Upper lobe of right lung (tissue), 1 donor: ENCODE data around the gene CAT. TPM values are rescaled to one million over a fixed set of nuclear protein-coding genes. Genes with fewer than 3 reads are reported as not detected.

Experiments
- ATAC-seq: fragments of 200-7000 bp; cut with Tn5 transposase; one replicate; pipeline ENCODE4 v1.9.1; 2020; ENCODE audit warnings: mild to moderate bottlenecking, moderate library complexity
- DNase-seq: peaks from one replicate; pipeline ENCODE4 v3.0.0-alpha.2; 2020
- H3K27ac ChIP-seq: fragments of 200-600 bp; one replicate; pipeline ENCODE4 v1.8.0; 2022
- H3K27me3 ChIP-seq: fragments of 200-600 bp; one replicate; pipeline ENCODE4 v1.8.0; 2022; ENCODE audit warnings: mild to moderate bottlenecking
- H3K36me3 ChIP-seq: fragments of 200-600 bp; one replicate; pipeline ENCODE4 v1.8.0; 2022
- H3K4me1 ChIP-seq: fragments of 200-600 bp; one replicate; pipeline ENCODE4 v1.8.0; 2022
- H3K4me3 ChIP-seq: fragments of 200-600 bp; one replicate; pipeline ENCODE4 v1.8.0; 2022; ENCODE audit warnings: mild to moderate bottlenecking
- H3K9me3 ChIP-seq: fragments of 200-600 bp; one replicate; pipeline ENCODE4 v1.8.0; 2022
- CTCF ChIP-seq: fragments of 200-600 bp; IDR thresholded peaks from one replicate; pipeline ENCODE4 v1.8.0; 2022; ENCODE audit warnings: antibody characterized with exemption
- intact Hi-C: fragments of 100-400 bp; cut with DNase I; formaldehyde crosslinking; loops from one replicate; pipeline ENCODE4 v1.11.0; 2022
- total RNA-seq: library from RNA; stranded (reverse); fragmentation: NEBNext Ultra II Directional; extraction: Animal tissue kit (Norgen Biotek cat#: 25700); gene quantifications from one replicate; pipeline ENCODE4 v1.2.1, GENCODE V29; 2021
- donor health status: DM: no; HTN: yes; CAD: no; lungs with severe emphysema.

Gene CAT
- total RNA-seq, 1 donor from 2014 or later: 213 TPM

GRCh38 chr11:34425867-34426266 is 12.9 kb upstream of the CAT start:
- peak overlapping the region; percentile 45 for H3K27ac ChIP-seq
- intact Hi-C loops: no loop called here

GRCh38 chr11:34426766-34427185 is 12.0 kb upstream of the CAT start:
- Histone ChIP-seq H3K4me1 (peaks cover 31% of the 10 kb centered on the region), H3K4me3 (no peak overlapping the region), H3K36me3 (no peaks in the 10 kb centered on the region), H3K27ac (peak overlapping the region; percentile 45), H3K27me3 (no peaks in the 10 kb centered on the region), H3K9me3 (no peaks in the 10 kb centered on the region)
- intact Hi-C loops: no loop called here
- DNase-seq: no peak
- ATAC-seq: peak; percentile 11
- TF ChIP-seq CTCF: no peak

More at GRCh38 chr11:34425867-34426266, 12.9 kb upstream of the CAT start:
- no peak for ATAC-seq
- no peak for DNase-seq
- no peaks in the 10 kb centered on the region for H3K27me3 ChIP-seq
- no peak overlapping the region for H3K4me3 ChIP-seq
- no peak for TF ChIP-seq CTCF
- H3K9me3 ChIP-seq: no peaks in the 10 kb centered on the region
- H3K36me3 ChIP-seq: no peaks in the 10 kb centered on the region
- H3K4me1 ChIP-seq: peaks cover 32% of the 10 kb centered on the region

GRCh38 chr11:34427186-34427805 is 11.4 kb upstream of the CAT start:
- H3K27ac ChIP-seq: peak overlapping the region; percentile 72
- no peak for TF ChIP-seq CTCF
- intact Hi-C loops: no loop called here

GRCh38 chr11:34431979-34432378 is 6.8 kb upstream of the CAT start:
- ATAC-seq (peak; percentile 57), DNase-seq (no peak)
- Histone ChIP-seq H3K4me3 (no peak overlapping the region), H3K36me3 (no peaks in the 10 kb centered on the region), H3K27me3 (no peaks in the 10 kb centered on the region), H3K27ac (no peak overlapping the region), H3K4me1 (peaks cover 8% of the 10 kb centered on the region), H3K9me3 (no peaks in the 10 kb centered on the region)
- intact Hi-C loops: no loop called here
- no peak for TF ChIP-seq CTCF

More at GRCh38 chr11:34427186-34427805, 11.4 kb upstream of the CAT start:
- Histone ChIP-seq H3K4me3 (no peak overlapping the region), H3K27me3 (no peaks in the 10 kb centered on the region), H3K4me1 (peaks cover 28% of the 10 kb centered on the region), H3K9me3 (no peaks in the 10 kb centered on the region), H3K36me3 (no peaks in the 10 kb centered on the region)
- ATAC-seq: peak; percentile 82
- no peak for DNase-seq

DNA sequence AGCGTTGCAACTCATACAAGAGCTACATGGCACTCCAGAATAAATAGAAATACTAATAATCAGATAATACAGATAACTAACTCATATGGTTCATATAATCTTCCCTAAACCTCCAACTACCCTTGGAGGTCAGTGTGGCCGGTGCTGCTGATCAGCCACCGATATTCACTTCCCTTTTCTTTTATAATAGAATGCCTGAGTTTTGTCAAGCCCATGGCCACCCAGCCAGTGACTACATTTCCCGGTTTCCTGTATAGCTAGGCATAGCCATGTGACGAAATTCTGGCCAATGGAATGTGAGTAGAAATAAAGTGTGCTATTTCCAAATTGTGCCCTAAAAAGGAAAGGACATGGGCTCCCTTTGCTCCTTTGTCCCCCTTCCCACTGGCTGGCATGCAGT is 5.9 kb upstream of the CAT start:
- Histone ChIP-seq H3K9me3 (no peaks in the 10 kb centered on the region), H3K4me3 (no peak overlapping the region), H3K4me1 (peaks cover 10% of the 10 kb centered on the region), H3K27ac (peak overlapping the region; percentile 18), H3K27me3 (no peaks in the 10 kb centered on the region), H3K36me3 (no peaks in the 10 kb centered on the region)
- intact Hi-C loops: no loop called here
- no peak for TF ChIP-seq CTCF
- DNase-seq (no peak), ATAC-seq (peak; percentile 64)

DNA sequence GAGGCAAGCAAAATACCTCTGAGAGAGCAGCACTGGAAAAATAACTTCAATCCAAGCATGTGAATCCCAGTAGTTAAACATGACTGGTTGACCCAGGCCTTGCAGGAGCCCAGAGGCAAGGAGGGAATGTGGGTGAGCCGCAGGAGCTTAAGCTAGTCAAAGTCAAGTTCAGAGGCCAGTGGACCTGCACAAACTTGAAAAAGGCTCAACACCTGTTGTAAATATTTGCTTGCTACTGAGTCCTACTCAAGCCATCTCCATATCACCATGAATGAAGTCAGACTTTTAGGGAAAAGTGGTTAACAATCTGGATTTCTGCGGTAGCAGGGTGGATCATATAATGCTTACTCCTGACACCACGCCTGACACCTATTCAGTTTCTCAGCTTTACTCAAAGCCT is 4.8 kb upstream of the CAT start:
- Histone ChIP-seq H3K4me3 (no peak overlapping the region), H3K9me3 (no peaks in the 10 kb centered on the region), H3K4me1 (peaks cover 10% of the 10 kb centered on the region), H3K27ac (no peak overlapping the region), H3K27me3 (no peaks in the 10 kb centered on the region), H3K36me3 (no peaks in the 10 kb centered on the region)
- ATAC-seq: no peak
- TF ChIP-seq CTCF: no peak
- DNase-seq: no peak
- intact Hi-C loops: no loop called here
